Measurements from ENCODE around the gene MYO7B. TPM values are rescaled to one million over a fixed set of nuclear protein-coding genes. Genes with fewer than 3 reads are reported as not detected.

The MYO7B gene
- total RNA-seq, 4 donors from 2014 or later, result 0.07 to 0.83 (median 0.51) TPM; not detected in 1

GRCh38 chr2:127511917-127512316 is 23.6 kb upstream of the MYO7B start:
- Histone ChIP-seq H3K27me3 (no peaks in the 10 kb centered on the region), H3K9me3 (no peaks in the 10 kb centered on the region), H3K4me1 (peaks cover 88 to 91% of the 10 kb centered on the region in 2 donors), H3K4me3 (no peak overlapping the region), H3K36me3 (no peaks in the 10 kb centered on the region), H3K27ac (peak overlapping the region; percentile 88 to 92 (median 90))
- DNase-seq, result no peak
- no peak for TF ChIP-seq POLR2A (IDR thresholded peaks at IDR 0.05)
- intact Hi-C loops (cut with DNase I; ENCODE audit: low total_unique reads), result loop anchor here (5.0 kb wide), 2 partner anchors 190 to 300 kb away; partner anchors contain the start of genes SFT2D3 and WDR33
- no peak for ATAC-seq
- in situ Hi-C loops (cut with MboI; ENCODE audit: low sequenced_read_pairs in 4 of 4), result loop anchor here in 1 of 4 donors (25.0 kb wide), 1 partner anchor 450 kb away; no protein-coding TSS in a partner anchor

- peaks cover 88 to 91% of the 10 kb centered on the region in 2 donors for H3K4me1 ChIP-seq
- intact Hi-C loops (cut with DNase I; ENCODE audit: low total_unique reads), result loop anchor here (5.0 kb wide), 2 partner anchors 190 to 300 kb away; partner anchors contain the start of genes SFT2D3 and WDR33
- no peaks in the 10 kb centered on the region for H3K27me3 ChIP-seq
- in situ Hi-C loops (cut with MboI; ENCODE audit: low sequenced_read_pairs in 4 of 4), result loop anchor here in 1 of 4 donors (25.0 kb wide), 1 partner anchor 450 kb away; no protein-coding TSS in a partner anchor
- TF ChIP-seq CTCF (IDR thresholded peaks at IDR 0.05 in 4 of 5, conservative IDR thresholded peaks at IDR 0.05 in 1 of 5) (no peak), POLR2A (IDR thresholded peaks at IDR 0.05) (no peak)
- no peak overlapping the region for H3K4me3 ChIP-seq
- H3K9me3 ChIP-seq, result no peaks in the 10 kb centered on the region
- ATAC-seq, result peak in 1 of 2 donors; percentile 21
- DNase-seq, result no peak
- H3K36me3 ChIP-seq, result no peaks in the 10 kb centered on the region
- H3K27ac ChIP-seq, result peak overlapping the region; percentile 88 to 92 (median 90)
These were observed 23.1 kb upstream of the MYO7B start for GRCh38 chr2:127512362-127512761.

- Histone ChIP-seq H3K9me3 (no peaks in the 10 kb centered on the region), H3K27me3 (no peaks in the 10 kb centered on the region), H3K4me1 (peaks cover 79 to 83% of the 10 kb centered on the region in 2 donors), H3K36me3 (no peaks in the 10 kb centered on the region), H3K4me3 (peak overlapping the region; percentile 28 to 42 (median 32)), H3K27ac (peak overlapping the region; percentile 88 to 92 (median 90))
- DNase-seq (no peak), ATAC-seq (peak; percentile 10 to 34)
- TF ChIP-seq CTCF (IDR thresholded peaks at IDR 0.05 in 4 of 5, conservative IDR thresholded peaks at IDR 0.05 in 1 of 5), result no peak
- no peak for TF ChIP-seq POLR2A (IDR thresholded peaks at IDR 0.05)
- in situ Hi-C loops (cut with MboI; ENCODE audit: low sequenced_read_pairs in 4 of 4), result loop anchor here in 1 of 4 donors (25.0 kb wide), 1 partner anchor 452 kb away; no protein-coding TSS in a partner anchor
- intact Hi-C loops (cut with DNase I; ENCODE audit: low total_unique reads), result loop anchor here (5.0 kb wide), 2 partner anchors 188 to 298 kb away; partner anchors contain the start of genes SFT2D3 and WDR33
These were observed 21.4 kb upstream of the MYO7B start for GRCh38 chr2:127514076-127514475.

GRCh38 chr2:127514485-127514884 is 21.0 kb upstream of the MYO7B start:
- Histone ChIP-seq H3K36me3 (no peaks in the 10 kb centered on the region), H3K4me3 (peak overlapping the region; percentile 28 to 42 (median 32)), H3K4me1 (peaks cover 75 to 79% of the 10 kb centered on the region in 2 donors), H3K27me3 (no peaks in the 10 kb centered on the region), H3K9me3 (no peaks in the 10 kb centered on the region), H3K27ac (peak overlapping the region; percentile 88 to 92 (median 90))
- ATAC-seq, result peak; percentile 84 to 86
- in situ Hi-C loops (cut with MboI; ENCODE audit: low sequenced_read_pairs in 4 of 4) (loop anchor here in 1 of 4 donors (25.0 kb wide), 1 partner anchor 452 kb away; no protein-coding TSS in a partner anchor), intact Hi-C loops (cut with DNase I; ENCODE audit: low total_unique reads) (loop anchor here (5.0 kb wide), 2 partner anchors 188 to 298 kb away; partner anchors contain the start of genes SFT2D3 and WDR33)
- peak; percentile 86 to 92 for DNase-seq
- TF ChIP-seq POLR2A (IDR thresholded peaks at IDR 0.05) (peak; percentile 33 to 64), CTCF (IDR thresholded peaks at IDR 0.05 in 4 of 5, conservative IDR thresholded peaks at IDR 0.05 in 1 of 5) (no peak)

- H3K9me3 ChIP-seq, result no peaks in the 10 kb centered on the region
- in situ Hi-C loops (cut with MboI; ENCODE audit: low sequenced_read_pairs in 4 of 4) (loop anchor here in 1 of 4 donors (25.0 kb wide), 1 partner anchor 453 kb away; no protein-coding TSS in a partner anchor), intact Hi-C loops (cut with DNase I; ENCODE audit: low total_unique reads) (no loop called here)
- no peaks in the 10 kb centered on the region for H3K27me3 ChIP-seq
- no peak for TF ChIP-seq CTCF (IDR thresholded peaks at IDR 0.05 in 4 of 5, conservative IDR thresholded peaks at IDR 0.05 in 1 of 5)
- TF ChIP-seq POLR2A (IDR thresholded peaks at IDR 0.05), result no peak
- H3K36me3 ChIP-seq, result no peaks in the 10 kb centered on the region
- no peak overlapping the region for H3K4me3 ChIP-seq
- peaks cover 65 to 70% of the 10 kb centered on the region in 2 donors for H3K4me1 ChIP-seq
- no peak for ATAC-seq
- peak overlapping the region; percentile 88 to 92 (median 90) for H3K27ac ChIP-seq
- DNase-seq, result no peak
These were observed 20.0 kb upstream of the MYO7B start for GRCh38 chr2:127515383-127515915.
